Measurements from ENCODE around the gene STK25. TPM values are rescaled to one million over a fixed set of nuclear protein-coding genes. Genes with fewer than 3 reads are reported as not detected.
A peak's percentile ranks its signal among the peaks of the same experiment; 100 is the strongest.

Gene STK25
- total RNA-seq, 1 donor from 2014 or later, result 125 TPM

GRCh38 chr2:241553512-241553830 is 45.1 kb upstream of the STK25 start:
- no peaks in the 10 kb centered on the region for H3K36me3 ChIP-seq
- no peak for ATAC-seq
- DNase-seq, result no peak
- H3K27ac ChIP-seq, result no peak overlapping the region
- H3K9me3 ChIP-seq, result peaks cover 5% of the 10 kb centered on the region
- TF ChIP-seq CTCF (IDR thresholded peaks at IDR 0.05), result no peak
- H3K27me3 ChIP-seq (ENCODE audit: low read depth), result peaks cover 2% of the 10 kb centered on the region
- intact Hi-C loops (cut with DNase I), result no loop called here
- peaks cover 21% of the 10 kb centered on the region for H3K4me1 ChIP-seq
- no peak overlapping the region for H3K4me3 ChIP-seq

- intact Hi-C loops (cut with DNase I), result no loop called here
- H3K9me3 ChIP-seq, result peaks cover 5% of the 10 kb centered on the region
- peak; percentile 17 to 33 for ATAC-seq
These were observed 43.8 kb upstream of the STK25 start for GRCh38 chr2:241551998-241552737.

GRCh38 chr2:241551599-241551997 is 43.2 kb upstream of the STK25 start:
- peak overlapping the region; percentile 53 for H3K27ac ChIP-seq
- H3K36me3 ChIP-seq, result no peaks in the 10 kb centered on the region
- H3K4me3 ChIP-seq, result peak overlapping the region; percentile 39
- peaks cover 1% of the 10 kb centered on the region for H3K9me3 ChIP-seq
- intact Hi-C loops (cut with DNase I), result no loop called here
- no peak for TF ChIP-seq CTCF (IDR thresholded peaks at IDR 0.05)
- no peak for ATAC-seq
- DNase-seq, result no peak
- peaks cover 3% of the 10 kb centered on the region for H3K27me3 ChIP-seq (ENCODE audit: low read depth)
- H3K4me1 ChIP-seq, result peaks cover 29% of the 10 kb centered on the region

More at GRCh38 chr2:241551998-241552737, 43.8 kb upstream of the STK25 start:
- H3K27ac ChIP-seq, result peak overlapping the region; percentile 53
- TF ChIP-seq CTCF (IDR thresholded peaks at IDR 0.05), result no peak
- peak overlapping the region; percentile 39 for H3K4me3 ChIP-seq
- no peaks in the 10 kb centered on the region for H3K36me3 ChIP-seq
- no peak for DNase-seq
- H3K4me1 ChIP-seq, result peaks cover 24% of the 10 kb centered on the region
- H3K27me3 ChIP-seq (ENCODE audit: low read depth), result peaks cover 3% of the 10 kb centered on the region

GRCh38 chr2:241550616-241551580 is 42.5 kb upstream of the STK25 start:
- ATAC-seq (peak; percentile 1 to 3), DNase-seq (no peak)
- Histone ChIP-seq H3K27me3 (ENCODE audit: low read depth) (peaks cover 3% of the 10 kb centered on the region), H3K4me1 (peaks cover 31% of the 10 kb centered on the region), H3K9me3 (no peaks in the 10 kb centered on the region), H3K36me3 (no peaks in the 10 kb centered on the region), H3K27ac (peak overlapping the region; percentile 53), H3K4me3 (peak overlapping the region; percentile 39)
- intact Hi-C loops (cut with DNase I), result no loop called here
- no peak for TF ChIP-seq CTCF (IDR thresholded peaks at IDR 0.05)

GRCh38 chr2:241548451-241548835 is 40.1 kb upstream of the STK25 start:
- peaks cover 3% of the 10 kb centered on the region for H3K27me3 ChIP-seq (ENCODE audit: low read depth)
- intact Hi-C loops (cut with DNase I), result no loop called here
- TF ChIP-seq CTCF (IDR thresholded peaks at IDR 0.05), result no peak

More at GRCh38 chr2:241548451-241548835, 40.1 kb upstream of the STK25 start:
- DNase-seq (no peak), ATAC-seq (no peak)
- H3K9me3 ChIP-seq, result no peaks in the 10 kb centered on the region
- no peaks in the 10 kb centered on the region for H3K36me3 ChIP-seq
- no peak overlapping the region for H3K27ac ChIP-seq
- H3K4me1 ChIP-seq, result peaks cover 31% of the 10 kb centered on the region
- H3K4me3 ChIP-seq, result no peak overlapping the region
